CD4-positive, alpha-beta memory T cell (primary cell): Measurements from ENCODE around the gene EVX1. TPM values are rescaled to one million over a fixed set of nuclear protein-coding genes. Genes with fewer than 3 reads are reported as not detected.

Experiments
- CTCF ChIA-PET: fragments of 350-600 bp; sonication (Branson Sonifier 250); formaldehyde crosslinking; loops from one replicate; lab custom pipeline; 2021; ENCODE audit warnings: inconsistent platforms; ENCODE audit not compliant: partially characterized antibody; lab: Charles Lee
- POLR2A ChIA-PET: fragments of 350-600 bp; sonication (Branson Sonifier 250); formaldehyde crosslinking; loops from one replicate; lab custom pipeline; 2021; ENCODE audit not compliant: partially characterized antibody; lab: Charles Lee
- DNase-seq, 5 donors: peaks; one replicate each; pipeline versions ENCODE4 v3.0.0 to v3.0.0-alpha.2; 2020 to 2022; ENCODE audit warnings: mixed read lengths in 1 of 5
- H3K27ac ChIP-seq: one replicate; pipeline ENCODE4 v1.7.0; 2013; ENCODE audit warnings: low read depth, low read length
- H3K27me3 ChIP-seq: 2 replicates; pipeline ENCODE4 v1.7.0; 2013; ENCODE audit warnings: mild to moderate bottlenecking, low read length, moderate library complexity; ENCODE audit not compliant: insufficient read depth
- H3K36me3 ChIP-seq: 2 replicates; pipeline ENCODE4 v1.7.0; 2013; ENCODE audit warnings: mild to moderate bottlenecking, low read length, moderate library complexity; ENCODE audit not compliant: insufficient read depth
- H3K4me1 ChIP-seq: 2 replicates; pipeline ENCODE4 v1.7.0; 2013; ENCODE audit warnings: mild to moderate bottlenecking, low read length, moderate library complexity; ENCODE audit not compliant: insufficient read depth
- H3K4me3 ChIP-seq, 2 donors: one replicate each; pipeline ENCODE4 v1.7.0; 2013; ENCODE audit warnings: low read length in 2 of 2, mild to moderate bottlenecking in 1 of 2
- H3K9me3 ChIP-seq, 2 donors: one replicate each; pipeline ENCODE4 v1.7.0; 2013; ENCODE audit warnings: low read length in 2 of 2, control low read depth in 1 of 2; ENCODE audit not compliant: control insufficient read depth in 1 of 2
- H3K27ac Mint-ChIP-seq, 7 donors: one replicate each; pipeline ENCODE4 v1.8.0; 2020 to 2021; ENCODE audit warnings: mixed read lengths in 7 of 7, mild to moderate bottlenecking in 6 of 7, inconsistent platforms in 3 of 7, moderate library complexity in 3 of 7
- H3K27me3 Mint-ChIP-seq, 2 donors: one replicate each; pipeline ENCODE4 v1.8.0; 2020 to 2021; ENCODE audit warnings: mixed read lengths in 2 of 2
- H3K36me3 Mint-ChIP-seq, 2 donors: one replicate each; pipeline ENCODE4 v1.8.0; 2020 to 2021; ENCODE audit warnings: mixed read lengths in 2 of 2, inconsistent platforms in 1 of 2, mild to moderate bottlenecking in 1 of 2
- H3K4me1 Mint-ChIP-seq, 4 donors: one replicate each; pipeline ENCODE4 v1.8.0; 2020 to 2021; ENCODE audit warnings: mixed read lengths in 4 of 4, mild to moderate bottlenecking in 1 of 4
- H3K4me3 Mint-ChIP-seq, 8 donors: one replicate each; pipeline ENCODE4 v1.8.0; 2020 to 2021; ENCODE audit warnings: mixed read lengths in 8 of 8, mild to moderate bottlenecking in 7 of 8, moderate library complexity in 6 of 8, inconsistent platforms in 3 of 8
- H3K9me3 Mint-ChIP-seq, 8 donors: one replicate each; pipeline ENCODE4 v1.8.0; 2020 to 2021; ENCODE audit warnings: mixed read lengths in 8 of 8, mild to moderate bottlenecking in 5 of 8, inconsistent platforms in 3 of 8, moderate library complexity in 1 of 8
- intact Hi-C: fragments of 100-400 bp; cut with micrococcal nuclease; formaldehyde crosslinking; loops from one replicate; pipeline ENCODE4 v1.15.1; 2023
- polyA plus RNA-seq, 2 donors: library from polyadenylated mRNA; unstranded; fragments of 300-500 nt; fragmentation: Illumina TruSeq; gene quantifications; one replicate each; pipeline ENCODE4 v1.2.3, GENCODE V29; 2021
- total RNA-seq, 2 experiments: library from RNA; stranded (reverse); gene quantifications; one replicate each; pipeline ENCODE4 v1.2.3, GENCODE V29; 2021

Gene EVX1
- total and polyA plus RNA-seq, 4 experiments from 2014 or later, result not detected

GRCh38 chr7:27205325-27206280 lies 37.0 kb upstream of the EVX1 start:
- Mint-ChIP-seq H3K4me1 (peaks cover 24 to 45% (median 33%) of the 10 kb centered on the region in 4 donors), H3K27ac (peak overlapping the region in 2 of 7 donors; percentile 35 to 75), H3K36me3 (no peaks in the 10 kb centered on the region), H3K4me3 (peak overlapping the region in 6 of 8 donors; percentile 32 to 68 (median 52)), H3K27me3 (peaks cover 70 to 87% of the 10 kb centered on the region in 2 donors), H3K9me3 (peaks cover 0 to 7% (median 0%) of the 10 kb centered on the region in 8 donors)
- DNase-seq, result no peak
- peaks cover 68% of the 10 kb centered on the region for H3K27me3 ChIP-seq
- no peak overlapping the region for H3K27ac ChIP-seq
- peaks cover 26% of the 10 kb centered on the region for H3K4me1 ChIP-seq
- CTCF ChIA-PET, result interaction anchor here (2.5 kb wide), 1 partner anchor 10 kb away, joined by 9 read pairs; no protein-coding TSS in a partner anchor
- no peaks in the 10 kb centered on the region for H3K36me3 ChIP-seq
- H3K4me3 ChIP-seq, result no peak overlapping the region
- intact Hi-C loops, result no loop called here
- POLR2A ChIA-PET, result no interaction called here
- no peaks in the 10 kb centered on the region for H3K9me3 ChIP-seq

GRCh38 chr7:27207348-27207985 lies 35.1 kb upstream of the EVX1 start:
- Mint-ChIP-seq H3K4me1 (peaks cover 12 to 30% (median 21%) of the 10 kb centered on the region in 4 donors), H3K27ac (no peak overlapping the region), H3K4me3 (no peak overlapping the region), H3K36me3 (no peaks in the 10 kb centered on the region), H3K9me3 (peaks cover 0 to 7% (median 0%) of the 10 kb centered on the region in 8 donors), H3K27me3 (peaks cover 70 to 88% of the 10 kb centered on the region in 2 donors)
- POLR2A ChIA-PET, result interaction anchor here (1.1 to 1.5 kb wide), 2 partner anchors 11 to 456 kb away, joined by 3 to 4 read pairs; partner anchors contain the start of gene HIBADH
- DNase-seq, result no peak
- H3K36me3 ChIP-seq, result no peaks in the 10 kb centered on the region
- CTCF ChIA-PET, result interaction anchor here (1.0 to 1.3 kb wide), 2 partner anchors 28 to 575 kb away, joined by 3 to 8 read pairs; no protein-coding TSS in a partner anchor
- H3K27me3 ChIP-seq, result peaks cover 65% of the 10 kb centered on the region
- peaks cover 15% of the 10 kb centered on the region for H3K4me1 ChIP-seq
- intact Hi-C loops, result no loop called here
- no peak overlapping the region for H3K27ac ChIP-seq
- no peaks in the 10 kb centered on the region for H3K9me3 ChIP-seq
- no peak overlapping the region for H3K4me3 ChIP-seq

GRCh38 chr7:27208998-27209397 lies 33.6 kb upstream of the EVX1 start:
- no peak for DNase-seq
- H3K9me3 Mint-ChIP-seq, result peaks cover 0 to 7% (median 0%) of the 10 kb centered on the region in 8 donors
- H3K27ac Mint-ChIP-seq, result no peak overlapping the region
- POLR2A ChIA-PET, result interaction anchor here (1.5 kb wide), 1 partner anchor 13 kb away, joined by 4 read pairs; no protein-coding TSS in a partner anchor
- intact Hi-C loops, result no loop called here
- H3K4me1 Mint-ChIP-seq, result peaks cover 12 to 30% (median 23%) of the 10 kb centered on the region in 4 donors
- peaks cover 15% of the 10 kb centered on the region for H3K4me1 ChIP-seq
- H3K9me3 ChIP-seq, result no peaks in the 10 kb centered on the region
- peaks cover 69 to 83% of the 10 kb centered on the region in 2 donors for H3K27me3 Mint-ChIP-seq
- H3K27me3 ChIP-seq, result peaks cover 58% of the 10 kb centered on the region
- no peak overlapping the region for H3K27ac ChIP-seq
- no peaks in the 10 kb centered on the region for H3K36me3 ChIP-seq
- H3K4me3 ChIP-seq, result no peak overlapping the region
- CTCF ChIA-PET, result interaction anchor here (0.7 to 1.6 kb wide), 5 partner anchors 8 to 368 kb away, joined by 3 to 4 read pairs (median 3); no protein-coding TSS in a partner anchor
- H3K36me3 Mint-ChIP-seq, result no peaks in the 10 kb centered on the region
- no peak overlapping the region for H3K4me3 Mint-ChIP-seq

- Mint-ChIP-seq H3K4me3 (peak overlapping the region in 4 of 8 donors; percentile 47 to 72 (median 61)), H3K27me3 (peaks cover 65 to 81% of the 10 kb centered on the region in 2 donors), H3K9me3 (peaks cover 0 to 5% (median 0%) of the 10 kb centered on the region in 8 donors), H3K4me1 (peaks cover 8 to 26% (median 18%) of the 10 kb centered on the region in 4 donors), H3K36me3 (no peaks in the 10 kb centered on the region), H3K27ac (no peak overlapping the region)
- Histone ChIP-seq H3K4me1 (peaks cover 11% of the 10 kb centered on the region), H3K27ac (no peak overlapping the region), H3K27me3 (peaks cover 48% of the 10 kb centered on the region), H3K9me3 (no peaks in the 10 kb centered on the region), H3K4me3 (no peak overlapping the region), H3K36me3 (no peaks in the 10 kb centered on the region)
- intact Hi-C loops, result loop anchor here (1.0 to 5.0 kb wide), 2 partner anchors 367 to 810 kb away; no protein-coding TSS in a partner anchor
- POLR2A ChIA-PET, result no interaction called here
- no peak for DNase-seq
- CTCF ChIA-PET, result interaction anchor here (1.1 to 2.6 kb wide), 9 partner anchors 12 to 886 kb away, joined by 3 to 12 read pairs (median 4); no protein-coding TSS in a partner anchor
Measured at GRCh38 chr7:27209933-27210440, 32.6 kb upstream of the EVX1 start.

- H3K27me3 Mint-ChIP-seq, result peaks cover 66 to 83% of the 10 kb centered on the region in 2 donors
- intact Hi-C loops, result loop anchor here (1.0 to 5.0 kb wide), 2 partner anchors 367 to 810 kb away; no protein-coding TSS in a partner anchor
- no peaks in the 10 kb centered on the region for H3K36me3 Mint-ChIP-seq
- no peaks in the 10 kb centered on the region for H3K9me3 ChIP-seq
- CTCF ChIA-PET, result interaction anchor here (0.9 to 2.6 kb wide), 12 partner anchors 12 to 886 kb away, joined by 3 to 12 read pairs (median 4); no protein-coding TSS in a partner anchor
- DNase-seq, result peak in 1 of 5 donors; percentile 29
- peak overlapping the region in 1 of 7 donors; percentile 47 for H3K27ac Mint-ChIP-seq
- peak overlapping the region; percentile 9 to 72 (median 56) for H3K4me3 Mint-ChIP-seq
- peaks cover 6 to 20% (median 14%) of the 10 kb centered on the region in 4 donors for H3K4me1 Mint-ChIP-seq
- H3K4me3 ChIP-seq, result no peak overlapping the region
- POLR2A ChIA-PET, result no interaction called here
- peaks cover 44% of the 10 kb centered on the region for H3K27me3 ChIP-seq
- no peaks in the 10 kb centered on the region for H3K36me3 ChIP-seq
- H3K27ac ChIP-seq, result no peak overlapping the region
- H3K9me3 Mint-ChIP-seq, result peaks cover 0 to 5% (median 0%) of the 10 kb centered on the region in 8 donors
- H3K4me1 ChIP-seq, result peaks cover 6% of the 10 kb centered on the region
Measured at GRCh38 chr7:27210441-27211083, 32.0 kb upstream of the EVX1 start.

- intact Hi-C loops, result loop anchor here (5.0 kb wide), 1 partner anchor 366 kb away; no protein-coding TSS in a partner anchor
- peaks cover 0 to 4% (median 0%) of the 10 kb centered on the region in 8 donors for H3K9me3 Mint-ChIP-seq
- peaks cover 39% of the 10 kb centered on the region for H3K27me3 ChIP-seq
- CTCF ChIA-PET, result interaction anchor here (0.8 to 2.6 kb wide), 10 partner anchors 11 to 885 kb away, joined by 3 to 12 read pairs (median 4); no protein-coding TSS in a partner anchor
- H3K4me1 Mint-ChIP-seq, result peaks cover 6 to 15% (median 10%) of the 10 kb centered on the region in 4 donors
- no peak overlapping the region for H3K27ac Mint-ChIP-seq
- H3K27me3 Mint-ChIP-seq, result peaks cover 62 to 83% of the 10 kb centered on the region in 2 donors
- H3K9me3 ChIP-seq, result no peaks in the 10 kb centered on the region
- peaks cover 6% of the 10 kb centered on the region for H3K4me1 ChIP-seq
- H3K4me3 ChIP-seq, result no peak overlapping the region
- H3K36me3 ChIP-seq, result no peaks in the 10 kb centered on the region
- H3K4me3 Mint-ChIP-seq, result no peak overlapping the region
- DNase-seq, result no peak
- H3K27ac ChIP-seq, result no peak overlapping the region
- H3K36me3 Mint-ChIP-seq, result no peaks in the 10 kb centered on the region
- POLR2A ChIA-PET, result no interaction called here
Measured at GRCh38 chr7:27211084-27211446, 31.5 kb upstream of the EVX1 start.
